HL-60 (cell line): ENCODE measurements around the gene CAMK2D.

Source experiments
- DNase-seq, 2 experiments: peaks; one replicate each; pipeline ENCODE4 v3.0.0-alpha.2; 2010 to 2020; ENCODE audit warnings: low read depth in 1 of 2, low spot score in 1 of 2
- H3K27ac ChIP-seq: fragments of 250-450 bp; sonication (Bioruptor Pico); replicated peaks from 2 replicates; pipeline ENCODE4 v1.5.1; 2020; ENCODE audit warnings: mild to moderate bottlenecking, moderate library complexity
- H3K27me3 ChIP-seq: fragments of 250-450 bp; sonication (Bioruptor Pico); 2 replicates; pipeline ENCODE4 v1.5.1; 2021; ENCODE audit warnings: mild to moderate bottlenecking, moderate library complexity; ENCODE audit not compliant: insufficient read depth, poor library complexity, severe bottlenecking
- H3K4me3 ChIP-seq: replicated peaks from 2 replicates; pipeline ENCODE4 v1.5.1; 2011; ENCODE audit warnings: mild to moderate bottlenecking, control low read depth, low read length; ENCODE audit not compliant: insufficient read depth
- CTCF ChIP-seq: IDR thresholded peaks from one replicate; pipeline ENCODE4 v1.5.1; 2011; ENCODE audit warnings: low read length, control low read depth, inconsistent platforms; ENCODE audit not compliant: insufficient read depth
- GABPA ChIP-seq: IDR thresholded peaks from 2 replicates; pipeline ENCODE4 v1.6.1; 2012; ENCODE audit warnings: low read depth
- POLR2AphosphoS5 ChIP-seq: IDR thresholded peaks from 2 replicates; pipeline ENCODE4 v1.6.1; 2012; ENCODE audit warnings: low read depth
- REST ChIP-seq: IDR thresholded peaks from 2 replicates; pipeline ENCODE4 v1.6.1; 2012; ENCODE audit warnings: low read depth; ENCODE audit not compliant: insufficient replicate concordance
- SPI1 ChIP-seq: IDR thresholded peaks from 2 replicates; pipeline ENCODE4 v1.6.1; 2012; ENCODE audit warnings: low read depth, mild to moderate bottlenecking, borderline replicate concordance

The CAMK2D gene

GRCh38 chr4:113556382-113557134 lies 205.0 kb downstream of the CAMK2D start:
- TF ChIP-seq GABPA, result no peak
- TF ChIP-seq REST, result no peak
- no peak for TF ChIP-seq CTCF
- no peak for TF ChIP-seq SPI1
- no peak for TF ChIP-seq POLR2AphosphoS5
- H3K4me3 ChIP-seq, result no peak overlapping the region
- no peaks in the 10 kb centered on the region for H3K27me3 ChIP-seq
- no peak for DNase-seq
- H3K27ac ChIP-seq, result no peak overlapping the region

GRCh38 chr4:113555868-113556267 lies 205.7 kb downstream of the CAMK2D start:
- Histone ChIP-seq H3K27me3 (no peaks in the 10 kb centered on the region), H3K27ac (no peak overlapping the region), H3K4me3 (no peak overlapping the region)
- TF ChIP-seq REST, result no peak
- TF ChIP-seq POLR2AphosphoS5, result no peak
- no peak for TF ChIP-seq SPI1
- no peak for TF ChIP-seq CTCF
- TF ChIP-seq GABPA, result no peak
- no peak for DNase-seq

GRCh38 chr4:113553082-113553481 lies 208.5 kb downstream of the CAMK2D start:
- TF ChIP-seq GABPA (no peak), POLR2AphosphoS5 (no peak), REST (no peak), SPI1 (no peak), CTCF (no peak)
- no peak for DNase-seq

More at GRCh38 chr4:113553082-113553481, 208.5 kb downstream of the CAMK2D start:
- no peak overlapping the region for H3K4me3 ChIP-seq
- H3K27me3 ChIP-seq, result no peaks in the 10 kb centered on the region
- H3K27ac ChIP-seq, result no peak overlapping the region
